Erythroblast (primary cell): ENCODE results near the gene PHF21A.

ENCODE experiments used
- GATA1 ChIP-seq: IDR thresholded peaks from 2 replicates; pipeline ENCODE4 v1.6.1; 2011; ENCODE audit warnings: low read depth, mild to moderate bottlenecking, control low read depth, low read length, moderate library complexity
- POLR2A ChIP-seq: IDR thresholded peaks from 2 replicates; pipeline ENCODE4 v1.6.1; 2011; ENCODE audit warnings: mild to moderate bottlenecking, low read length

GRCh38 chr11:45918331-45918941 lies 202.8 kb downstream of the PHF21A start:
- no peak for TF ChIP-seq POLR2A
- TF ChIP-seq GATA1 = no peak
